Activated CD8-positive, alpha-beta T cell treated with anti-CD3 and anti-CD28 coated beads for 36 hours (primary cell): ENCODE data around the gene ANKIB1. TPM values are rescaled to one million over a fixed set of nuclear protein-coding genes. Genes with fewer than 3 reads are reported as not detected.

Source experiments
- ATAC-seq: fragments of 200-7000 bp; cut with Tn5 transposase; one replicate; pipeline ENCODE4 v1.10.0; 2021; ENCODE audit warnings: mild to moderate bottlenecking, moderate library complexity
- CTCF ChIA-PET: fragments of 350-600 bp; sonication (Branson Sonifier 250); formaldehyde crosslinking; loops from one replicate; lab custom pipeline; 2021; ENCODE audit warnings: antibody characterized with exemption; lab: Charles Lee
- POLR2A ChIA-PET: fragments of 350-600 bp; sonication (Branson Sonifier 250); formaldehyde crosslinking; loops from one replicate; lab custom pipeline; 2021; ENCODE audit warnings: antibody characterized with exemption; lab: Charles Lee
- DNase-seq: peaks from one replicate; pipeline ENCODE4 v3.0.0-alpha.2; 2020
- H3K27ac Mint-ChIP-seq: one replicate; pipeline ENCODE4 v1.8.0; 2021; ENCODE audit warnings: mild to moderate bottlenecking, mixed read lengths
- H3K27me3 Mint-ChIP-seq: one replicate; pipeline ENCODE4 v1.8.0; 2021; ENCODE audit warnings: mixed read lengths
- H3K36me3 Mint-ChIP-seq: one replicate; pipeline ENCODE4 v1.8.0; 2021; ENCODE audit warnings: low read depth, mixed read lengths
- H3K4me1 Mint-ChIP-seq: one replicate; pipeline ENCODE4 v1.8.0; 2021; ENCODE audit warnings: low read depth, mixed read lengths
- H3K4me3 Mint-ChIP-seq: one replicate; pipeline ENCODE4 v1.8.0; 2021; ENCODE audit warnings: mild to moderate bottlenecking, moderate library complexity, mixed read lengths
- H3K9me3 Mint-ChIP-seq: one replicate; pipeline ENCODE4 v1.8.0; 2021; ENCODE audit warnings: mixed read lengths
- CTCF ChIP-seq: fragments of 200-600 bp; IDR thresholded peaks from one replicate; pipeline ENCODE4 v1.8.0; 2022; ENCODE audit warnings: antibody characterized with exemption, mild to moderate bottlenecking
- intact Hi-C: fragments of 100-400 bp; cut with micrococcal nuclease; formaldehyde crosslinking; loops from one replicate; pipeline ENCODE4 v1.10.0; 2022
- total RNA-seq, 2 experiments: library from RNA; stranded (reverse); gene quantifications; one replicate each; pipeline ENCODE4 v1.2.3, GENCODE V29; 2021

The ANKIB1 gene
- total RNA-seq, 2 experiments from 2014 or later: 32.3 to 34.1 TPM

- POLR2A ChIA-PET: no interaction called here
- TF ChIP-seq CTCF: no peak
- peaks cover 5% of the 10 kb centered on the region for H3K27me3 Mint-ChIP-seq
- H3K36me3 Mint-ChIP-seq: no peaks in the 10 kb centered on the region
- no peaks in the 10 kb centered on the region for H3K9me3 Mint-ChIP-seq
- H3K4me3 Mint-ChIP-seq: no peak overlapping the region
- DNase-seq (no peak), ATAC-seq (no peak)
- no peaks in the 10 kb centered on the region for H3K4me1 Mint-ChIP-seq
- intact Hi-C loops: no loop called here
- CTCF ChIA-PET: interaction anchor here (1.4 to 2.5 kb wide), 2 partner anchors 13 to 43 kb away, joined by 5 to 7 read pairs; no protein-coding TSS in a partner anchor
- H3K27ac Mint-ChIP-seq: no peak overlapping the region
Measured at GRCh38 chr7:92417913-92418312, 172.1 kb downstream of the ANKIB1 start.

- intact Hi-C loops: loop anchor here (5.0 kb wide), 1 partner anchor 40 kb away; no protein-coding TSS in a partner anchor
- ChIA-PET CTCF (interaction anchor here (1.5 to 7.7 kb wide), 3 partner anchors 7 to 34 kb away, joined by 4 to 120 read pairs (median 38); partner anchors contain the start of gene GATAD1), POLR2A (no interaction called here)
- Mint-ChIP-seq H3K9me3 (no peaks in the 10 kb centered on the region), H3K4me3 (no peak overlapping the region), H3K36me3 (no peaks in the 10 kb centered on the region), H3K27ac (no peak overlapping the region), H3K27me3 (peaks cover 17% of the 10 kb centered on the region), H3K4me1 (peaks cover 8% of the 10 kb centered on the region)
- ATAC-seq: no peak
- no peak for TF ChIP-seq CTCF
- no peak for DNase-seq
Measured at GRCh38 chr7:92421676-92422435, 176.1 kb downstream of the ANKIB1 start.

- Mint-ChIP-seq H3K9me3 (no peaks in the 10 kb centered on the region), H3K4me1 (peaks cover 8% of the 10 kb centered on the region), H3K27me3 (peaks cover 24% of the 10 kb centered on the region), H3K4me3 (no peak overlapping the region), H3K36me3 (no peaks in the 10 kb centered on the region), H3K27ac (no peak overlapping the region)
- ChIA-PET POLR2A (no interaction called here), CTCF (interaction anchor here (2.1 to 7.7 kb wide), 3 partner anchors 8 to 38 kb away, joined by 14 to 120 read pairs (median 38); partner anchors contain the start of gene GATAD1)
- DNase-seq: no peak
- ATAC-seq: no peak
- intact Hi-C loops: loop anchor here (5.0 kb wide), 1 partner anchor 39 kb away; no protein-coding TSS in a partner anchor
- no peak for TF ChIP-seq CTCF
Measured at GRCh38 chr7:92422926-92423325, 177.2 kb downstream of the ANKIB1 start.

- intact Hi-C loops: loop anchor here (1.0 to 5.0 kb wide), 2 partner anchors 25 to 39 kb away; no protein-coding TSS in a partner anchor
- H3K4me1 Mint-ChIP-seq: peaks cover 8% of the 10 kb centered on the region
- H3K27me3 Mint-ChIP-seq: peaks cover 24% of the 10 kb centered on the region
- TF ChIP-seq CTCF: no peak
- no peak overlapping the region for H3K27ac Mint-ChIP-seq
- no peaks in the 10 kb centered on the region for H3K36me3 Mint-ChIP-seq
- CTCF ChIA-PET: interaction anchor here (0.7 to 7.7 kb wide), 25 partner anchors 9 to 497 kb away, joined by 3 to 120 read pairs (median 3); partner anchors contain the start of genes ANKIB1, GATAD1, KRIT1 and PEX1
- POLR2A ChIA-PET: interaction anchor here (0.9 to 1.2 kb wide), 3 partner anchors 8 to 24 kb away, joined by 3 to 5 read pairs (median 4); partner anchors contain the start of gene GATAD1
- ATAC-seq (no peak), DNase-seq (no peak)
- H3K4me3 Mint-ChIP-seq: peak overlapping the region; percentile 11
- H3K9me3 Mint-ChIP-seq: no peaks in the 10 kb centered on the region
Measured at GRCh38 chr7:92423710-92424131, 177.9 kb downstream of the ANKIB1 start.
